Esophagus squamous epithelium (tissue), 5 donors: ENCODE results near the gene SURF2. TPM values are rescaled to one million over a fixed set of nuclear protein-coding genes. Genes with fewer than 3 reads are reported as not detected.
"Not testable (repeated sequence)": the region's sequence is repeated elsewhere in the genome, so short reads cannot be mapped to it uniquely, and the experiment has no call there.

ENCODE experiments used
- DNase-seq: peaks from one replicate; lab custom pipeline; 2025; lab: John Stamatoyannopoulos, UW
- H3K27ac ChIP-seq, 4 donors: fragments of 200-600 bp; sonication (generic); one replicate each; pipeline ENCODE4 v1.5.1; 2016 to 2019; ENCODE audit warnings: mild to moderate bottlenecking in 1 of 4
- H3K27me3 ChIP-seq, 4 donors: fragments of 200-600 bp; sonication (generic); 1 replicate in 3 of 4; 2 replicates in 1 of 4; pipeline versions ENCODE4 v1.5.1 to v1.6.0; 2017 to 2021; ENCODE audit warnings: antibody characterized with exemption in 1 of 4
- H3K36me3 ChIP-seq, 3 donors: fragments of 200-600 bp; sonication (generic); one replicate each; pipeline ENCODE4 v1.5.1; 2016 to 2019
- H3K4me1 ChIP-seq, 3 donors: fragments of 200-600 bp; sonication (generic); one replicate each; pipeline ENCODE4 v1.5.1; 2017 to 2019
- H3K4me3 ChIP-seq, 4 donors: fragments of 200-600 bp; sonication (generic); 1 replicate in 3 of 4; 2 replicates in 1 of 4; pipeline ENCODE4 v1.5.1; 2016 to 2019; ENCODE audit warnings: mild to moderate bottlenecking in 2 of 4, moderate library complexity in 1 of 4
- H3K9me3 ChIP-seq, 3 donors: fragments of 200-600 bp; sonication (generic); one replicate each; pipeline ENCODE4 v1.5.1; 2016 to 2019
- CTCF ChIP-seq, 6 experiments: fragments of 450-650 bp in 4 of 6; fragments of 200-600 bp in 2 of 6; sonication (generic) in 2 of 6; IDR thresholded peaks; one replicate each; pipeline ENCODE4 v1.5.1; 2016 to 2019; ENCODE audit warnings: antibody characterized with exemption in 6 of 6, mild to moderate bottlenecking in 4 of 6, moderate library complexity in 4 of 6
- POLR2A ChIP-seq, 4 donors: fragments of 450-650 bp; IDR thresholded peaks; one replicate each; pipeline ENCODE4 v1.6.1; 2017; ENCODE audit warnings: antibody characterized with exemption in 4 of 4, mild to moderate bottlenecking in 4 of 4, moderate library complexity in 3 of 4
- WGBS, 2 donors: methylation state at CpG; one replicate each; pipeline ENCODE4 v1.1.5; 2018; 5-methylcytosine and 5-hydroxymethylcytosine counted together
- intact Hi-C: fragments of 100-400 bp; cut with DNase I; formaldehyde crosslinking; loops from one replicate; pipeline ENCODE4 v1.15.0; 2022
- total RNA-seq, 4 donors: library from RNA; depleted of rRNA; stranded (reverse); fragments of >200 nt; gene quantifications; one replicate each; pipeline ENCODE4 v1.1.0, GENCODE V29; 2016
- donor health status: DM: yes; HTN: yes; CAD: no.

Gene SURF2
- total RNA-seq, 4 donors from 2014 or later: 30.1 to 36.8 (median 33.6) TPM

- intact Hi-C loops: no loop called here
- Histone ChIP-seq H3K9me3 (no peaks in the 10 kb centered on the region), H3K27me3 (no peaks in the 10 kb centered on the region), H3K27ac (no peak overlapping the region), H3K36me3 (peaks cover 18 to 34% (median 21%) of the 10 kb centered on the region in 3 donors), H3K4me1 (peaks cover 0 to 19% (median 0%) of the 10 kb centered on the region in 3 donors), H3K4me3 (no peak overlapping the region)
- no peak for TF ChIP-seq CTCF (IDR thresholded peaks at IDR 0.05)
- no peak for TF ChIP-seq POLR2A (IDR thresholded peaks at IDR 0.05)
- DNase-seq: no peak
- WGBS, 2 donors: 86 to 92% methylated on average over 9 of the region's 10 CpGs
Measured at GRCh38 chr9:133327834-133328484, 28.4 kb upstream of the SURF2 start.

- H3K9me3 ChIP-seq, intact Hi-C loops, H3K4me3 ChIP-seq, H3K27ac ChIP-seq, DNase-seq, H3K27me3 ChIP-seq: not testable (repeated sequence)
- Histone ChIP-seq H3K4me1 (peaks cover 9 to 35% (median 9%) of the 10 kb centered on the region in 3 donors), H3K36me3 (peaks cover 18 to 50% (median 33%) of the 10 kb centered on the region in 3 donors)
- 47 to 49% methylated on average over 21 of the region's 21 CpGs for WGBS, 2 donors
- peak; percentile 28 to 83 (median 74) for TF ChIP-seq CTCF (IDR thresholded peaks at IDR 0.05)
Measured at GRCh38 chr9:133329306-133330156, 26.8 kb upstream of the SURF2 start.

- 68 to 77% methylated on average over 10 to 16 of the region's 19 CpGs for WGBS, 2 donors
- Histone ChIP-seq H3K4me1 (peaks cover 16 to 47% (median 18%) of the 10 kb centered on the region in 3 donors), H3K27ac (no peak overlapping the region), H3K36me3 (peaks cover 18 to 51% (median 33%) of the 10 kb centered on the region in 3 donors), H3K4me3 (no peak overlapping the region), H3K9me3 (no peaks in the 10 kb centered on the region), H3K27me3 (no peaks in the 10 kb centered on the region)
- intact Hi-C loops: no loop called here
- DNase-seq: no peak
- TF ChIP-seq CTCF (IDR thresholded peaks at IDR 0.05) (no peak), POLR2A (IDR thresholded peaks at IDR 0.05) (no peak)
Measured at GRCh38 chr9:133331221-133331620, 25.1 kb upstream of the SURF2 start.

GRCh38 chr9:133331641-133332380 is 24.5 kb upstream of the SURF2 start:
- DNase-seq: no peak
- TF ChIP-seq POLR2A (IDR thresholded peaks at IDR 0.05): no peak
- TF ChIP-seq CTCF (IDR thresholded peaks at IDR 0.05): no peak
- Histone ChIP-seq H3K4me3 (no peak overlapping the region), H3K9me3 (no peaks in the 10 kb centered on the region), H3K36me3 (peaks cover 18 to 51% (median 33%) of the 10 kb centered on the region in 3 donors), H3K4me1 (peaks cover 22 to 53% (median 24%) of the 10 kb centered on the region in 3 donors), H3K27ac (no peak overlapping the region), H3K27me3 (no peaks in the 10 kb centered on the region)
- 95 to 97% methylated on average over 45 to 53 of the region's 57 CpGs for WGBS, 2 donors
- intact Hi-C loops: no loop called here
